ENCODE data around the gene HPCA.
"Not testable (repeated sequence)": the region's sequence is repeated elsewhere in the genome, so short reads cannot be mapped to it uniquely, and the experiment has no call there.

Gene HPCA

DNA sequence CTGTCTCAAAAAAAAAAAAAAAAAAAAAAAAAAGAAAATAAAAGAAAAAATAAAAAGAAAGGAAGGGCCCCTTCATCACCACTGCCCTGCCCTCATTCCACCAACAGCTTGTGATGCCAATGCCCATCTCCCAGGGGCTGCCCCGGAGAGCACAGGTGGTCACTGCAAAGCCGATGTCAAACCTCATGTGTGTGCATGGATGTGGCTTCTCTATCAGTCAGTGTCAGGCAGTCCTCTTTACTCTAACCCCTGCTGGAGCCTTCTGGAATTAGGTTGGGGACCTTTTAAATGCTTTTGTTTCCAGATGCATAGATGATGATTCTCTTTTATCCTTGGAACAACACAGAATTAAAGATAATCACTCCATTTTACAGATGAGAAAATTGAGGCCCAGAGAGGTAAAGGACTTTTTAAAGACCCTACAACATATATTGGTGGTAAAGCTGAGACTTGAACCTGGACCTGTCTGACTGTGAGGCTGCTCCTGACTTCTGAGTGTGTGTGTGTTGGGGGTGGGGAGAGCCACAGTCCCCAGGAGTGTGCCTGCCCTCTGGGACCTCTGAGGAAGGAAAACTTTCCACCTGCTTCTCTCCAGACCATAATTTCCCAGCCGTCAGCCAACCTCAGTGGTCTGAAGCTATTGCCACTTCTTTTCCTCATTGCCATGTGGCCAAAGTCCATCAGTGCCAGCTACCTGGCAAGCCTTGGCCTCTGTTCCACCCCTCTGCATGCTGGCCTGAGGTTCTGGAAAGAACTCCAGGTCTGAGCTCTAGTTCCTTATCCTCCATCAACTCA is 17.9 kb downstream of the HPCA start:
- no peak for DNase-seq

DNA sequence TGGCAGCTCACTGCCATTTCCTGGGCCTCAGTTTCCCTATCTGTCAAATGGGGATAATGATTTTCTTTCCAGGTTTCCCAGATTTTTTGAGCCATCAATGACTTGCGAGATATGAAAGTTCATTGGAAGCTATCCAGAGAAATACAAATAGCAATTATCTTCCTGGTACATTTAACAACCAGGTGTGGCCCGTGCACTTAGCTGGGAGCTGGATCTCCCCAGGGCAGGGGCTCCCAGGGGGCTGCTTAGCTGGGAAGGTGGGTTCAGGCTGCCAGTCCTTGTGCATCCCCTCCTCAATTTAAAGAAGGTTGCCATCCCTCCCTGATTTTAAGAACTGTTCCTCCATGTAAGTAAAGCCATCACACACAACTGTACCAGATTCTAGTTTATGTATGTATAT is 18.5 kb downstream of the HPCA start:
- no peak for DNase-seq

DNA sequence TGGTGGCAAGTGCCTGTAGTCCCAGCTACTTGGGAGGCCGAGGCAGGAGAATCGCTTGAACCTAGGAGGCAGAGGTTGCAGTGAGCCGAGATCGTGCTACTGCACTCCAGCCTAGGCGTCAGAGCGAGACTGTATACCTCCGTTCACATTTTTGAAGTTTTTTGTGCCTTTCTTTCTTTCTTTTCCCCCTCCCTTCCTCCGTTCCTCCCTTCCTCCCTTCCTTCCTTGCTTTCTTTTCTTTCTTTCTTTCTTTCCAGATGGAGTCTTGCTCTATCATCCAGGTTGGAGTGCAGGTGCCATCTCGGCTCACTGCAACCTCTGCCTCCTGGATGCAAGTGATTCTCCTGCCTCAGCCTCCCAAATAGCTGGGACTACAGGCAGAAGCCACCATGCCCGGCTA is 19.3 kb downstream of the HPCA start:
- DNase-seq: not testable (repeated sequence)

DNA sequence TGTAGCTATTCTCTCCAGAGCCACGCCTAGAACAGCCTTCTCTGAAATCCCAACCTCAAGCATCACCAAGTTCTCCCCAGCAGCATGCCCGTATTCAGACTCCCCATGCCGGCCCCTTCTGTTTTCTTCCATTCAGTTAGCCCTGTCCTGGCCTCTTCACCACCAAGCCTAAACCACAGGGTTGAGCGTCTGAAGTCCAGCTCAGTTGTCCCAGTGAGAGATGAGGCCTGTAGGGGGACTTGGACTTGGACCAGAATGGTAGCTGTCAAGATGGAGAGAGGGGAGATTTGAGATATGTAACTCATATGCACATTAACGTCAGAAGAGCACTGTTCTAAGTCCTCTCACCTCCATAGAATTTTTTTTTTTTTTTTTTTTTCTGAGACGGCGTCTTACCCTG is 20.4 kb downstream of the HPCA start:
- DNase-seq: no peak

DNA sequence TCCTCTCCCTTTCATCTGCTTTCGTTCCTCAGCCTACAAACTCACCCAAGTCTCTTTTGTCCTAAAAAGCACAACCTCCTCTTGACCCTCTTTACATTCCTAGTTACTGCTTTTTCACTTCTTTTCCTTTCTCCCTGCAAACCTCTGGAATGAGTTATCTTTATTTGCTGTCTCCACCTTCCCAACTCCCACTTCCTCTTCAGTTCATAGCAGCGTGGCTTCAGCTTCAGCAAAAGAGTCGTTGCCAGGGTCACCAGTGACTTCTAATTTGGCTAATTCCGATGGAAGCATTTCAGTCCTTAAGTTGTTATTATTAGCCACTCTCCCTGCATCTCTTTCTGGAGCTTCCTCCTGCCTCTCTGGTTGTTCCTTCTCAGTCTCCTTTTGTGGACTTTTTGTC is 21.1 kb downstream of the HPCA start:
- DNase-seq: no peak

DNA sequence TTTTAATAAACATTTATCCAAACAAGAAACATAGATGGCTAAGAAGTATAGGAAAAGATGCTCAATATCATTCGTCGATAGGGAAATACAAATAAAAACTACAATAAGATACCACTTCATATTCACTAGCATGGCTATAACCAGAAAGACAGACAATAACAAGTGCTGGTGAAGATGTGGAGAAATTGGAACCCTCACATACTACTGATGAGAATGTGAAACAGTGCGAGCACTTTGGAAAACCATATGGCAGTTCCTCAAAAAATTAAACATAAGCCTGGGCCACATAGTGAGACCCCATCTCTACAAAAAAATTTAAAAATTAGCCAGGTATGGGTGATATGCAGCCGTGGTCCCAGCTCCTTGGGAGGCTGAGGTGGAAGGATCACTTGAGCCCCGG is 24.0 kb downstream of the HPCA start:
- DNase-seq: no peak

DNA sequence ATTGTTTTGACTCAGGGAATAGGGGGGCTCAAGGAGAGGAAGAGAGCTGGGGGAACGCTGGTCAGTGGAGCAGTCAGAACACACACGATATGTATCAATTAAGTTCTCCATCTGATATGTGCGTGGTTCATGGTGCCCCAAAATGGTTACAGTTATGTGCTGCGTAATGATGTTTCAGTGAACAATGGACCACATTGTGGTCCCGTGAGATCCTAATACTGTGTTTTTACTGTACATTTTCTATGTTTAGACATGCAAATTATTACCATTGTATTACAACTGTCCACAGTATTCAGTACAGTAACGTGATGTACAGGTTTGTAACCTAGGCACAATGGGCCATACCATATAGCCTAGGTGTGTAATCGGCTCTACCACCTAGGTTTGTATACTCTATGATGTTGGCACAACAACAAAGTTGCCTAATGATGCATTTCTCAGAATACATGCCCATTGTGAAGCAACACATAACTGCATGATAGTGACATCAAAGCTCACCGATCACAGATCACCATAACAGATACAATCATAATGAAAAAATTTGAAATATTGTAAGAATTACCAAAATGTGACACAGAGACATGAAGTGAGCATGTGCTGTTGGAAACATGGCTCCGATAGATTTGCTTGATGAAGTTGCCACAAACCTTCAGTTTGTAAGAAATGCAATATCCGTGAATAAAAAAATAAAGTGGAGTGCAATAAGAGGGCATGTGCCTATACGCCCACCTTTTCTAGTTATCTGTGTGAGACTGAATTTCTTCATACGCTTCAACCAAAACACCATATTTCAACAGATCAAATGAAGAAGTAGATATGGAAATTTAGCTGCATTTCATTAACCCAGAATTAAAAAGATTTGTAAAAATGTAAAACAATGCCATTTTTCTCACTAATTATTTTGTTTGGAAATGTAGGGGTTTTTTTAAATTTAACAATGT is 29.7 kb downstream of the HPCA start:
- DNase-seq: no peak

DNA sequence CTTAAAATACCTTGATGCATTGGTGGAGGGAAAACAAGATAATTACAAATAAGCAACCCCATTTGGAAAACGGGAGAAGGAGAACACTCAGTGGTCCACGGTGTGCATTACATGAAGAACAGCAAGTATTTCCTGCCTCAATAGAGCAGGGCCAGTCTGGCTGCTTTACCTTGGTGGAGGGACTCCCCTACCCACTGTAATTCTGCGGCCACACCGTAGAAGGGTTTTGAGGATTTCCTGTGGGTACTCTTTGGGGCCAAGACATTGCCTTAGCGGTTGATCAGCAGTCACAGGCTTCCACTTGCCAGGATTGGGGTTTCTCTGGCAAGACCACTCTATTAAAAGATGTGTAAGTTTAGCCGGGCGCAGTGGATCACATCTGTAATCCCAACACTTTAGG is 31.2 kb downstream of the HPCA start:
- DNase-seq: no peak

DNA sequence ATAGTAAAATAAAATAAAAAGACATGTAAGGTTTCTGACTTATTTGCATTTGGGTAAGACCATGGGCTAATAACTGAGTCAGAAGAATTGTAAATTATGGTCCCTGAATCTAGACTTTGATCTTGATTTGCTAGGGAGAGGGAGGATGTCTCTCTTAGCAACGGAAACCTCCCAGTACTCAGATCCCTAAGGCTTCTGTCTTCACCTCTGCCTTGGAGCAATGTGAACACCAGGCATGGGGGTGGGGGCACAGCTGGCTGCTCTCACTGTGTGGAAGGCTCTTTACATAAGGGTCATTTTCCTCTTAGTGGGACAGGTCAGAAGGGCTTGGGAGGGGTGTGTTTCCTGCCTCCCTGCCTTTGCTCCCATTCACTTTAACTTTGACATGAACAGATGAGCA is 31.9 kb downstream of the HPCA start:
- DNase-seq: no peak

DNA sequence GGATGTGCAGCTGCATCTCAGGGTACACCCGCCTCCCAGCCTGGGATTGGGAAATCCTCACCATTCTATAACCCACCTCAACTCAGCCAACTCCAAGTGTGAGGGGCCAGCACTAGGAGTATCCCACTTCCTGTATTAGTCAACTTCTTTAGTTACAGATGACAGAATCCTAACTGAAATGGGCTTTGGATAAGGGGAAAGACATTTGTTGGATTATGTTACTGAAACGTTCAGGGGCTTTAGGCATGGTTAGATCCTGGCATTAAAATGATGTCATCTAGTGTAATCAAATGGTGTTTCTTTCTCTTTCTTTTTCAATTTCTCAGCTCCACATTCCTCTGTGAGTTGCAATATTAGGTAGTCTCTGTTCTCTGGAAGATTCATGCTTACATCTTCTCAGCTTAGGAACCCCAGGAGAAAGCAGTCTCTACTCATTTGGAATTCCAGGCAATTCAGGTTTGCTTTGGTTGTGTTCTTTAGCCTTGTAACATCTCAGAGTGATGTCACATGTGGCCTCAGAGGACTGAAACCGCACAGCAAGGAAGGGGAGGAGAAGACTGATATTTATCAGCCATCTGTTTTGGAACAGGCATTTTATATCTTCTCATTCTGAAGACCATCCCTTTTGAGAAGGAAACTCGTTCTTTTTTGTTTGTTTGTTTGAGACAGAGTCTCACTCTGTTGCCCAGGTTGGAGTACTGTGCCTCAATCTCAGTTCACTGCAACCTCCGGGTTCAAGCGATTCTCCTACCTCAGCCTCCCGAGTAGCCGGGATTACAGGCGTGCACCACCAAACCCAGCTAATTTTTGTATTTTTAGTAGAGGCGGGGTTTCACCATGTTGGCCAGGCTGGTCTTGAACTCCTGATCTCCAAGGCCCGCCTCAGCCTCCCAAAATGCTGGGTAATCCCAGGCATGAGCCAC is 33.8 kb downstream of the HPCA start:
- no peak for DNase-seq

DNA sequence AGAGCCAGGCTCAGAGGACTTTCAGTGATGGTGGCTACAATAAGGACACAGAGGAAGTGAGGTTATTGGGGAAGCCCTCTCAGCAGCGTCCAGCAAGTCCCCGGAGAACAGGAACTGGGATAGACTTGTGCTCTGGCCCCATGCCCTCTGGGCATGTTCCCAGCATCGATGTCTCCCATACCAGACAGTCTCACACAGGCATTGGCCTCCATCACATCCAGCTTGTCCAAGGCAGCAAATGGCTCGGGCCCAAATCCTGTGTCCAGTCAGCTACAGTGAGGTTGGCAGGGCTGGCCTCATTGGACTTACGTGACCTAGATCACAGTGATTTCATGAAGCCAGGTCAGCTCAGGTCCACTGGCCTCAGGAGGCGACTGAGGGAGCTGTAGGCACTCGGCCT is 34.5 kb downstream of the HPCA start:
- DNase-seq: no peak

DNA sequence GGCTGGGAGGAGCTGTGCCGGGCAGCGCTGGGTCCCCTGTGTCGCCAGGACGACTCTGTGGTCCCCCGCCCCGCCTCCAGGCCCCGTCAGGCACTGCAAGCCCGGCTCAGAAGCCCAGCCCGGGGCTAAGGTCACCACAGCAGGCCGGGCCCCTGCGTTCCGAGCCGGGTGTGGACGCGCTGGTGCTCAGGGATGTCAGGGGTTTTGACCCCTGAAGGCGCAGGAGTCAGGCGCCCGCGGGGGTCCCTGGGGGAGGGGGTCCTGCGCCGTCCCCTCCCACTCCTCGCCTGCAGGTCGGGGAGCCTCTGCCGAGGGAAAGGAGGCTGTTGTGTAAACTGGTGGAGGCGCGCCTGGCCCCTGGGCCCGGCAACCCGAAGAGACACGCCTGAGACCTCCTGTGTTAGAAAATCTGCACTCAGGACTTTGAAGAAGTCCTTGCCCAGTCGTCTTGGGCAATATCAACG is 38.6 kb downstream of the HPCA start:
- no peak for DNase-seq

DNA sequence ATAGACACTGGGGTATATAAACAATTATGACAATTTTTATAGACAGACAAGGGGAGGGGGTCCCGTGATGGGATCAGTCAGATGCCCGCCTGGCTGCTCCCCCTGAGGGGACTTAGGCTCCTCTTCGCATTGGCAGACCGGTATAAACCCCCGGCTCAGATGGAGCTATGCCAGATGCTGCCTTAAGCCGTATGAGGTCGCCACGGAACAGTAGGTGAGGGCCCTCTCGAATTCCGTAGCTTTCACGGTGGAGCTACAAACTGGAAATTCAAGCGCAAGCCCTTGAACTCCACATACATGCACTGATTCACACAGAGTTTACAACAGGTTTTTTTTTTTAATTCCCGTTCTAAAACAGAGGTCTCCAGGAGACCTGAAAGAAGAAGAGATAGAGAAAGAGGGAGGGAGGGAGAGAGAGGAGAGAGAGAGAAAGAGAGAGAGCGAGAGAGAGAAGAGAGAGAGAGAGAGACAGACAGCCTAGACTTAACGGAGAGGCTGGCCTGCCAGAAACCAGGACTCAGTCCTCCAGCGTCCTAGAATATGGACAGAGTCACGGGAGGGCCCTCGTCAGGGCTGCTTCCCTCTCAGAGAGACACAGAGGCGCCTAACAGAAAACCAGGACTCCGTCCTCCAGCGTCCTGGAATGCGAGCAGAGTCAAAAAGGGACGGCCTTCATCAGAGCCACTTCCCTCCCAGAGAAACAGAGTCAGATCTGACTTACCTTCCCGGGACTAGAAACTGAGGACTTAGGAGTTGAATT is 39.3 kb downstream of the HPCA start:
- DNase-seq: no peak

DNA sequence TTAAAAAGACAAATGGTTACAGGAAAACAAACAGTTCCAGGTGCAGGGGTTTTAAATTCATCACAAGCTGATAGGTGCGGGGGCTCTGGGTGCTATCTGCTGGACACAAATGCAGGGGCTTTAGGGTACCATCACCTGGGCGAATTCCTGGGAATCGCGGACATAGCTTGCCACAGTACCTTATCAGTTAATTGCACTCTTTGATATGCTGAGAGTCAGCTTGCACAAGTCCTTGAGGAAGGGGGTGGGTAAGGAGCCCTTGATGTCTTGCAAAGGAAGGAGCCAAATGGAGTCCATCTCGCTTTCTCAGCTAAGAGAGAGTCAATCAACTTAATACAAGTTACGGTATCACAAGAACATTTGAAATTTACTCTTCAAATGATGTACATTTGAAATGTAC is 40.3 kb downstream of the HPCA start:
- DNase-seq: no peak

DNA sequence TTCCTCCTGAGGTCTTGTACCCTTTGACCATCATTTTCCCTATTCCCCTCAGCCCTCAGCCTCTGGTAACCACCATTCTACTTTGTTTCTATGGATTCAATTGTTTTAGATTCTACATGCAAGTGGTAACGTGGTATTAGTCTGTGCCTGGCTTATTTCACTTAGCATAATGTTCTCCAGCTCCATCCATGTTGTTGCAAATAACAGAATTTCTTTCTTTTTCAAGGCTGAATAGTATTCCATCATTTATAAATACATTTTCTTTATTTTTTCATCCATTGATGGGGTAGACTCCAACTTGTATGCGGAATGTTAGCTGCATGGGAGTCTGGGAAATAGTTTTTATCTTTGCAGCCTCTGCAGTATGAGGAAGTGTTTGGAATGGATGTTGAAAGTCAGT is 41.1 kb downstream of the HPCA start:
- DNase-seq: no peak

DNA sequence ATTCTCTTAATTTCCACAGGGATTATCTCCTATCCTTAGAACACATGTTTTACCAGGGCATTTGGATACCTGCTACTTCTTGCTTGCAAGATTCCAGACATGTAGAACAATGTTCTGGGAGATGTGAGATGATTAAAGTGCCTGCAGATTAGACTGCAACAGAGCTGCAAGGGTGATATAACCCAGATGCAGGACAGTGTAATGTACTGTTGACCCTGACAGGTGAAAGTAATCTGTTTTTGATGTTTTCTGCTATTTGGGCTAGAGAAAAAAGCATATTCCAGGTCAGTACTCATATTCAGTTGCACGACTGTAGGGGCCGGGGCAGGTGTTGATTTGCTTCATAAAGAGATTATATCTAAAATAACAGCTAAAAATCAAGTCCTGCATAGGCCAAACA is 42.0 kb downstream of the HPCA start:
- no peak for DNase-seq

DNA sequence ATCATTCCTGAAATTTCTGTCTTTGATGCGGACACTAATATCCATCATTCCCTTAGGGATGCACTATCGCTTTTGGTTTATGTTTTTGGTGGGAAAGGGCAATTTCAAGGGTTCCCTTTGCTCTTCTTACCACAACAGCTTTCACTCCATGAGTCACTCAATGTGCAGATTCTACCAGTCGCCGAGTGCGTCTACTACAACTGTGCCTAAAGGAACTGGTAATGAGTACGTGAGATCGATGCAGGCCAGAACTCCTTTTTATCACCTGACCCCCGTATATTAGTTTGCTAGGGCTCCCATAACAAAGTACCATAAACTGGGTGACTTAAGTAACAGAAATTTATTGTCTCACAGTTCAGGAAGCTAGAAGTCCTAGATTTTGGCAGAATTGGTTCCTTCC is 42.4 kb downstream of the HPCA start:
- DNase-seq: no peak

DNA sequence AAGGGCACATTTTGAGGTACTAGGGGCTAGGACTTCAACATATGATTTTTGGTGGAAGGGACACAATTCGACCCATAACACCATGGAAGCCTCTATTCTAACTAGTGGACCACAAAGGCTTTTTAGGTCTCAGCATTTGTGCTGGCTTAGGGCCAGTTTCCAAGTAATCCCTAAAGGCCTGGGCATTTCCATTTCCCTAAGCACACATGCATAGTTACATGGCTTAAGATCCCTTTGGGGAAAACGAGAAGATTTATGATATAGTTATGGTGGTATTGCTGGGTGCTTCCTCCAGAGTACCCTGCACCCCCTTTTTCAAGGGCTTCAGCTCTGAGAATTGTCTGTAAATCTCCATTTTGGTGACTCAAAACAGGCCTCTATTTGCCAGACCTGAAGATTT is 43.1 kb downstream of the HPCA start:
- DNase-seq: no peak

DNA sequence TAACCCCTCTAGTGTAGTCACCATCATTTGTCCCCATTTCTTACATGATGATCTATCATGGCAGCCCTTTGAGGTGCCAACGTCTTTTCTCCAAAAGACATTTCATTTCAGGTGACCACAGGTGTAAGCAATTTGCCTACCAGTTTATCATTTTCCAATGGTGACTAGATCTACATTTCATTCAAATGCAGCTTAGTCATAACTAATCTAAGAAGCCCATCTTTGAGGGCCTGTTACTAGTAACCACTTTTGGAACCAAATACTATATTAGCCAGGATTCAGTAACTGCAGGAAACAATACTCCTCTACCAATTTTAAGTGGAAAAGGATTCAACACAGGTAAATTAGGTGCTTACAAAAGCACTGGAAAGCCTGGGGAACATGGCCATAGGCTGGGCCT is 45.5 kb downstream of the HPCA start:
- no peak for DNase-seq

DNA sequence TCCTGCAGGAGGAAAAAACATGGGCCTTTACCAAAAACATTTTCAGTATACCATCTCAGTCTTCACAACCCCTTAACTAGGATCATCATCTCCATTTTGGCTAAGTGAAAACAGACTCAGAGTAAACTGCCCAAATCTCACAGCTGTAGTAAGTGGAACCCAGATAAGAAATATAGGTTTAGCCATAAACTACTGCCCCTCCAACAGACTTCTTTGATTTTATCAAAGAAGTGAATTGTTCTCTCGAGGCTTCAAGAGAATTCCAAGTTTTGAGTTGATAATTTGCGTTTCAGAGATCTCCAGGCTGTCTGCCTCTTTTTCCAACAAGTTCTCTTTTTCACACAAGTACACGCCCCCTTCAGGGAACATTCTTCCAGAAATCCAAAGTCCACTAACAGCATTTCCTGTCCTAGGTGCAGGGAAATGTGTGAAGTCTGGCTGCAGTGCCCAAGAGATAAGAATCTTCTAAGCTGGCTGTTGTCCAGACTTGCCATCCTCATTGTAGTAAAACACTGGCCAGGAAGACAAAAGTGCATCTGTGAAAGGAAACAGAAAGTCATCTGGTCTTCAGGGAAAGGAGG is 47.5 kb downstream of the HPCA start:
- no peak for DNase-seq

DNA sequence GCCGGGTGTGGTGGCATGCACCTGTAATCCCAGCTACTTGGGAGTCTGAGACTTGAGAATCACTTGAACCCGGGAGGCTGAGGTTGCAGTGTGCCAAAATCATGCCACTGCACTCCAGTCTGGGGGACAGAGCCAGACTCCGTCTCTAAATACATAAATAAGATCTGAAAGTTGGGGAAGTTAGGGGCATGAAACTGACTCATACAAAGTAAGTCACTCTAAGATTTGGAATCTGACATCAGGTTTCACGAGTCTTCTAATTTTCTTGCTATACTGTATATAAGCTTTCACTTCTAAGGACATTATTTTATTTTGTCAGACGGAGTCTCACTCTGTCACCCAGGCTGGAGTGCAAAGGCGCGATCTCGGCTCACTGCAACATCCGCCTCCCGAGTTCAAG is 48.2 kb downstream of the HPCA start:
- no peak for DNase-seq

DNA sequence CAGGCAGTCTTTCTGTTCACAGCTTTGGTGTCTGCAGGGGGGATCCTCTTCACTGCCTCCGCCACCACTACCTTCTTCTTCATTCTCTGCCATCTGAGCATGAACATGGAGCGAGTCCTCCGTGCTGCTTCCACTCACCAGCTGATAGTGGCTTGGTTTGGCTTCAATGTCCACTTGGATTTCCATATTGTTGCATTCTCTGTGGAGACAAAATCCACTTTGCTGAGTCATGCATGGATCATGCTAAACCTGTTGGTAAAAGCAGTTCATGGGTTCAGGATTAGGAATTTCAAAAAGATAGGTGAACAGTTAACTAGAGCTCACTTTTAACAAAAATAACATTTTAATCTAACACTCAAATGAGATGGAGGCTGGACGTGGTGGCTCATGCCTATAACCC is 50.8 kb downstream of the HPCA start:
- DNase-seq: no peak

All from NCI-H2029 treated with DMSO at 0.1 percent for 48 hours (cell line).